ACHN (cell line): ENCODE measurements around the gene KCNG2.

Experiments used
- DNase-seq: peaks from one replicate; pipeline ENCODE4 v3.0.0-alpha.2; 2015
- in situ Hi-C: cut with HindIII; loops from 2 replicates; pipeline ENCODE4 v1.10.0; 2017; ENCODE audit warnings: low sequenced_read_pairs, low pct_ligation_motif_present, low pct_unique_long_range_greater_than_20kb

Gene KCNG2

DNA sequence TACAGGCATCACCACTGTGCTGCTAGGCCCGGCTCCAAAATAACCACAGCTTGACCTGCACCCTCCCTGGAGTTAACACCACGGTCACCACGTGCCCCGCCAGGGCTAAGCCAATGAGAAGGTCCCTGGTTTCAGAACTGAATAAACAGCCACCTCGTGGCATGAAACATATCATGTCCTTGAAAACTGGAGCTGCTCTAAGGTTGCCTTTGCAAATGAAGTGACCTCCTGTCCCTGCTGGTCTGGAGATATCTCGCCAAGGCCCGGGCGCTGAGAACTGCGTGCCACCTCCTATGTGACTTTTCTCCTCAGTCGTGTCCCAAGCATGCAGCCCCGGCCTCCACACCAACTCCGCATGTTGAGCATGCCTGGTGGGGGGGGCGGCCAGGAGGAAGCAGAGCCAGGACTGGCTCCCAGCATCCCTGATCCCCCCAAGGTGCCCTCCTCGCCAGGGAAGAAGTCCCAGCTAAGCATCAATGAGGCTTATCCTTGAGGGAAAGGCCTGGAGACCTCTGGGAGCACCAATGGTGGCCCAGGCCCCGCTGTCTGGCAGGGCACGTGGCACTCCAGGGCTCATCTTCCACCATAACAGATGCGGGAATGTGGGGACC is 16.3 kb upstream of the KCNG2 start:
- DNase-seq: no peak
- in situ Hi-C loops: no loop called here

DNA sequence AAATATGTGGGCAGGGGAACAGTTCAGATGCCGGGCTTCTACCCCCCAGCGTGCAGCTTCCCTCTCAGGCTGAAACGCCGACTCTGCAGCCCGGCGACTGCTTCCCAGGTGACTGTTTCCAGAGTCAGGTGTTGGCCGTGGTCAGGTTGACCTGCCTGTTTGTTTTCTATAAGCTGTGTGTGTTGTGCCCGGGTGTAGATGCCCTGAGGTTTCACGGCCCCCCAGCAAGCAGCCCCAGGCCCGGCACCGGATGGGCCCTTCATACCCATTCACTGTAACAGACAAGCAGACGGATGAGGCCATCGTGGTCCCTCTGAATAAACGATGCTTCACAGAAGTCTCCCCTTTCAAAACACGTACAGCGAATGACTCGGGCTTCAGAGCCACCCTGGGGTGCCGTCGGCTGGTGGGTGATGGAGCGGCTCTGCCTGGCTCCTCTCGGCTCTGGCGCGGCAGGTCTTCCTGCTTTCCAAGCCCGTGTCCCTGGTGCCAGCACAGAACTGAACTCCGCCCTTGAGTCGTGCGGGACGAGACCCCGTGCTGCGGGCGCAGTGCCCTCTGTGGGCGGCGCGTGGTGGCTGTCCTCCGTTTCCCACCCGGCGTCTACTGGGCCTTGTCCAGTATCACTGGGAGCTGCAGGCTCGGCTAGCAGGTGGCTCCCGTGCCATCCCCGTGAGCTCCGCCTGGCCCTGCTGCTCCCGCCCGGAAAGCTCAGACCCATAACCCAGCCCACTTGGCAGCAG is 15.0 kb upstream of the KCNG2 start:
- DNase-seq: no peak
- in situ Hi-C loops: no loop called here

DNA sequence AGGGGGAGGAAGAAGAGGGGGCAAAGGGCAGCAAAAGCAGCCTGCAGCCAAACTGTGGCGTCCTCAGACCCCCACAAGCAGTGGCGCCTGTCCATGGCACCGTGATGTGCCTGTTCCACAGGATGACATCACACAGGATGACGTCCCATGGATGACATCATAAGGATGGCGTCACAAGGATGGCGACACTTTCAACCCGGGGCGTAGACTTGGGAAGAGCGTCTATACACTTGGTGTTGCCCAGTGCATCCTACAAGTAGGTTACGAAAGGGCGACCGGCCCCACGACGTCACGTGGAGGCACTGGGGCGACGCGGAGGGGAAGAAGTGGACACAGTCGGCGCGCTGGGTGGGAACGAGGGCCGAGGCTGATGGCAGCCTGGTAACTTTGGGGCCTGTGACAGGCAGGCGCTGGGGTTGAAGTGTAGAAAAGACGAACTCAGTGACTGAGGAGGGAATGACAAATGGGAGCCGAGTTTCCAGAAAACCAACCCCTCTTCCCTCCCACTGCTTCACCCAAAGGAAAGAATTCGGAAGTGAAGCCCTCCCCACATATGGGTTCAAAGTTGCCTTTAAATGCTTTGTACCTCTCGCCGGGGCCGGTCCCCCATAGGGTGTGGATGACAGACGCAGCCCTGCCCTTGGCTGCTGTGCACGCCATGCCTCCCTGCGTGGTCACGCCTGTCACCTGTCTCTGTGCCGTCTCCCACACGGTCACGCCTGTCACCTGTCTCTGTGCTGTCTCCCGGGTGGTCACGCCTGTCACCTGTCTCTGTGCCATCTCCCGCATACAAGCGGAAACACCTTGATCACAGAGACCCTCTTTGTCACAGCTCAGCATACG is 13.4 kb upstream of the KCNG2 start:
- in situ Hi-C loops: no loop called here
- DNase-seq: no peak

DNA sequence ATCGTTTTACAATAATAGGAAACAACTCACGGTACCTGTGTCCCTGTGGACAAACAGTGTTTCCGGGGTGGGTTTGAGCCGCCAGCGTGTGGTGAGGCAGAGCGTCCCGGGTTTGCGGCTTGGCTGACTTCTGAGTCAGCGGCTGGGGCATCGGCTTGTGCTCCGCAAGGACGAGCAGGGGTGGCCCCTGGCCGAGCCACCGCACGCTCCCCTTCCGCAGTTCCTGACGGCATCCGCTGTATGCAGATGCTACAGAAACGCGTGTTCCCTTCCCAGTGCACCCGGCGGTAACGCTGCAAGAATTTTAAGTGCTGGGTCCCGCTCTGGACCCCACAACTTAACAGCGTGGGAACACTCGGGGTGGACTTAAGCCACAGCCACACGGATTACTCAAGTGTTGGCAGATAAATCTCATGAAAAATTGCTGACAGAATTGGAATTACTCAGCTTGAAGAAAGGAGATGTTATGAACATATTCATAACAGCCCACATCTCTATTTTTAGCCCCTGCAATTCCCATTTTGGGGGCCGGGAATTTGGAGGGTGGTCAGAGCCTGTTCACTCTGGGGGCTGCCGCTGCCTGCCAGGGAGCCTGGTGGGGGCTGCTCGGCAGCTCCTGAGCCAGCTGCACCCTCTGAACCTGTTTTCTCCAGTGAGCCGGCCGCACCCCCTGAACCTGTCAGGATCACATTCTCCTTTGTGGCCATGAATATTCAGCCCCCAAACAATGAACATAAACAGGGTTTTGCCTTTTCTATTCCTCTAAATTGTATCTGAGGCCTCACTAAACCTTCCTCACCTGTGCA is 12.6 kb upstream of the KCNG2 start:
- in situ Hi-C loops: no loop called here
- DNase-seq: peak; percentile 74

DNA sequence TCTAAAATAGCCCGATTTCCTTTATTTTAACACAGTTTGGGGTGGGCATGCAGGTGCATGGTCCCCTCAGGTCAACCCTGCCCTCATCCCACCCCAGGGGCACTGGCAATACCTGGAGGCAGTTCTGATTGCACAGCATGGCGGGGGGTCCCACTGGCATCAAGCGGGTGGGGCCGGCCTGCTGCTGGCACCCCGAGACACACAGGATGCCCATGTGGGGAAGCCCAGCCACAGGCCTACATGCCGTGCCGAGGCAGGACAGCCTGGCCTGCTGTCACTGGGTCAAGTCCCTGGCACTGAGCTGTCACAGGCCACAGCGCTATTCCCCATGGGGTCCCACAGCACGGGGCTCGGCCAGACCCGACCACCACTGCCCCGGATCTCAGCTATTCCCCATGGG is 11.9 kb upstream of the KCNG2 start:
- in situ Hi-C loops: no loop called here
- DNase-seq: no peak

DNA sequence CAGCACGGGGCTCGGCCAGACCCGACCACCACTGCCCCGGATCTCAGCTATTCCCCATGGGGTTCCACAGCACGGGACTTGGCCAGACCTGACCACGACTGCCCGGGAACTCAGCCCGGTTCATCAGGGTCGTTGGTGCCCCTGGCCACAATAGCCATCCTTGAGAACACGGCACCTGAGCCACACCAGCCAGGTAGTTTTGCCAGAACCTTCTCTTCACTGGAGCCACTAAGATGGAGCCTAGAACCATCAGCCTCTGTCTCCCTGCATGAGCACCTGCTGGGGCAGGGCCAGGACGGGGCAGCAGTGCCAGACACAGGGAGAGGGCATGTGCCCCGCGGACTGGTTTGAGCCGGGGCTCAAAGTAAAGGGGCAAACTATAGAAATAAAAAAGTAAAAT is 11.4 kb upstream of the KCNG2 start:
- in situ Hi-C loops: no loop called here
- DNase-seq: no peak

DNA sequence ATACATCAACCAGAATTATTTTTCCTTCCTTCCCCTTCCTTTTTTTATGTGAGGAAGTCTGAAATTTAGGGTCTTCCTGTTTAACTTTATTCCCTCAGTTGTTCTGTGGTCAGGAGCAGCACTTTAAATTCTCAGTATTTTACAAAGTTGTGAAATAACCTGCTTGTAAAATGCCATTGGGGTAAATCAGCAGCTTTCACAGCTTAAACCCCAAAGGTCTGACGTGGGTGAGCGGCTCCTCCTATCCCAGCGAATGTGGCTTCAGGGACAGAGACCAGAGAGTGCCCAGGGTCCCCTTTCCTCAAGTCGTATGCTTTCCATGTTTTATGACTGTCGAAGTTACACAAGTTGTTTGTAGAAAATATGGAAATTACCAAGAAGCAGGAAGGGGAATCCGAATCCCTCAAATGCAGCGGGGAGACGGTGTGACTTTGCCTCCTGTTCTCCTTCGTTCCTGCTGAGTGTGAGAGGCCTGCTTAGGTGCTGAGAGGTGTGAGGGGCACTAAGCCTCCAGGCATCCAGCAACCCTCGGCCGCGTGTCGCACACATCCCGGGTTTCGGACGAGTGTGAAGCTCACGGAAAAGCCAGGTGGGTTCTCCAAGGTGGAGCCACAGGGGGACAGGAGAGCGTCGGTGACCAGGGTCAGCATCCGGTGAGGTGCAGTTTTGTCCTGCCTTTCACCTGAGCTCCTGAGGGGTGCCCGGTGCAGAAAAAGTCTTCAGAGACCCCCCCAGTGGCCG is 10.8 kb upstream of the KCNG2 start:
- in situ Hi-C loops: no loop called here
- DNase-seq: no peak

DNA sequence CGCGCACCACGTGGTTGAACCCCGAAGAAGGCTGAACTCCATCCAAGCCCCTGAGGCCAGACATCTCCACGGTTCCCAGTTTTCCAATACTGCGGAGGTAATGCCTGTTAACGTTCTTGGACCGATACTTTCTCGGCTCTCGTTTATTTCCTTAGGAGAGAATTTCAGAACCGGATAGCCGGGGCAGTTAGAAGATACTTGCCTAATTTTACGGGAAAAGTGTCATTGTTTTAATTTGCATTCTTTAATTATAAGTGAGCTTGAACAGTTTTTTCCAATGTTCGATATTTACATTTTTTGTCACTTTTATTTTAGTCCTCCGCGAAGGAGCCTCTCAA is 10.2 kb upstream of the KCNG2 start:
- in situ Hi-C loops: no loop called here
- no peak for DNase-seq

DNA sequence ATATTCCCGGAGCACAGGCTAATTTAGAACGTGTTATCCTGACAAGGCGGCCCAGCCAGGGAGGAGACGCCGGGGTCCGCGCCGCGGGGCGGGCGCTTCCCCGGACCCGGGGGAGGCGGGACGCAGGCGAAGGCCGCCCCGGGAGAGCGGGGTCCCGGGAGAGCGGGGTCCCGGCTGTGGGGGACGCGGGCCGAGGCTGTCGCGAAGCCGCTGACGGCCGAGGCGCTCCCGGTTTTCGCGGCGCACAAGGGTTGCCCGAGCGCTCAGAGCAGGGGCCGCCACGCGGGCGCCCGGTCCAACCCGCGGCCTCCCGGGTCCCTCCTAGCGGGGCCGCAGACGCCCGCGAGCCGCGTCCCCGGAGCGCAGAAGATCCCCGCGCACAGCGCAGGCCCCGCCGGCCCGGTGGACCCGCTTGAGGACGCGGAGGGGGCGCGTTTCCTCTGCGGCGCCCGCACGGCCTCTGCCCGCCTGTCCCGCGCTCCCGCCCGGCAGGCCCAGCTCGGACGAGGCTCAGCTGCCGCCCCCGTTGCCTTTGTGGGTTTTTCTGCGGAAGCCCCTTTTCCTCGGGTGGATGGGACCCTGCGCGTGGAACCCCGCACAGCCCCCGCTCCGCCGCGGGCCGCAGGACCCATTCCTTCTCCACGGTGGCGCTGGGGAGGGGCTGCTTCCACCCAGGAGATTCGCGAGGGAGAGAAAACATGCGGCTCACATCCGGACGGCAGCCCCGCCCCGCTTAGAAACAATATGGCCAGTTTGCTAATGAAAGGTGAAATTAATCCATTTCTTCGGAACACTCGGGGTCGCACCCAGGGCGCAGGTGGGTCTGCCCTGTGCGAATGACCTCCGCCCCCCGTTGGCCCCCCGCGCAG is 9.6 kb upstream of the KCNG2 start:
- DNase-seq: no peak
- in situ Hi-C loops: no loop called here

DNA sequence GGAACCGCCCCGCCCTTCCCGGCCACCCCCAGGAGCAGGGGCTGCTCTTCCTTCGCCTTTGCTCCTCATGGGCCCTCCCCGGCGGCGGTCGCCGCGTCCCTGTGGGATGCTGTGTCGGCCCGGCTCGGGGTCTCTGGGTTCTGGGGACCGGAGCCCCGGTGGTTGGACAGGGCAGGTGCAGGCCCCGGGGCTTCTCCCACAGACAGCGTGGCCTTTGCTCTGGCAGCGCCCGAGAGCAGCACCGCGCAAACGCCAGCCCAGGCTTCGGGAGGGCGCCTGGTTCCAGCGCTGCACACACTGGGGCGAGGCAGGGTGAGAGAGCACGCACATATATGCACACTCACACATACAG is 9.0 kb upstream of the KCNG2 start:
- in situ Hi-C loops: no loop called here

DNA sequence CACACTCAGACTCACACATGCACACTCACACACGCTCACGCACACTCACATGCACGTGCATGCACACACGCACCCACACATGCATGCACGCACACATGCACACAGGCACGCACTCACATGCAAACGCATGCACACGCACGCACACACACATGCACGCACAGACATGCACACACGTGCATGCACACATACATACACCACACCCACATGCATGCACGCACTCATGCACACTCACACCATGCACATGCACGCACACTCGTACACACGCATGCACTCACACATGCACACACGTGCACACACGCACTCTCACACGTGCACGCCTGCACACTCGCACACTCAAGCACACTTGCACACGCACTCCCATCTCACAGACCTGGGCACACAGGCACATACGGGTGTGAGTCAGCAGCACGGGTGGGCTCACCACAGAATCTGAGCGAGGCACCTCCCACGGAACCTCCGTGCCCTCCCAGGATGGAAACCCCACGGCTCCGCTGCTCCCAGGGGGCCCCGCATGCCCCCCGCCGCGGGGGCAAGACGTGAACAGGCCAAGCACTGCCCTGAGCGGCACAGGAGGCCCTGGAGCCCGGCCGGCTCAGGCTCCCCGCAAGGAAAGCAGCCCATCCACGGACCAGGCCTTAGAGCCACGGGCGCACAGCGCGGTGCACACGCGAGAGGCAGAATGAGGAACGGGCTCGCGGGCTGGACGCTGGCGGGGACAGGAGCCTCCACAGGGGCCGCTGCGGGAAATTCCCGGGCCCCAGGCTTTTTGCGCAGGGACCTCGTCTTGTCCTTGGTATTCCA is 8.4 kb upstream of the KCNG2 start:
- in situ Hi-C loops: no loop called here
- no peak for DNase-seq

More for the DNA sequence above, 9.0 kb upstream of the KCNG2 start:
- DNase-seq: no peak

DNA sequence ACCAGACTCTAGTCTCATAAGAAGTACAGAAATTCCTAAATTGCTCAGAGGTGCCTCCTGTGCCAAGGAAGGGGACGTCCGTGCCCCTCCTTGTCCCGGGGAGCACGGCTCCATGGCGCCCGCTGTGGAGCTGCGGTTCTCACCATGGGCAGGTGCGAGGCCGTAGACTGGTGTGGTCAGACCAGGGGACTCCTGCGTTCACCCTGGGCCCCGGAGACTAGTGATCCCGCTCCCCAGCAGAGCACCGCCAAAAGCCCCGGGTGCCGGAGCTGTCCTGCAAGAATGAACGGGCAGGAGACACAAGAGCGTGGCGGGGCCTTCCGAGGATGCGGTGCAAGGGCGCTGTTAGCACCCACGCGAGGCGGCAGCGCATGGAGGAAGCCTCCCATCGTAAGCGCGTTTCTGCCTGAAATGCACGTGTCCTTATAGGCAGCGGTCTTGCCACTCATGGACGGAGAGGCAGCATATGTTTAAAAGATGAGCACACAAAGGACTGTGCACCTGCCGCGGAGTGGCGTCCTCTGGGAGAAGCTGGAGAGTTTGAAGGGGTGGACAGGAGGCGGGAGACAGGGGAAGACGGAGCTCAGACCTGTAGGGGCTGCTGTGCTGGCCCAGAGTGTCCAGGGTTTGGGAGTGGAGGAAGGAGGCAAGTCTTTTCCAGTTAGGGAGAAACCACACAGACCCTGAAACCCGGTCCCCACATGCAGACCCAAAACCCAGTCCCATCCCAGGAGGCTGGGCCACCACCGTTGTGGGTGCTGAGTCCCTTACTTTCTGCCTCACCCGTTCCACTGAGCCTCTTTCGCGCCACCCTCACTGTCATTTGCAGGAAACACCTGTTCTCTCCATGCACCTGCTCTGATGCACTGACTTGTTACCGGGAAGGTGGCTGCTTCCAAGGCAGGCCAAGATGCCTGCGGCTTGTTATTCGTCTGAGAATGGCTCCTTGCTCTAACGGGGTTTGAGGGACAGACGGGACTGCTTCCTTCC is 7.5 kb upstream of the KCNG2 start:
- DNase-seq: no peak
- in situ Hi-C loops: no loop called here

DNA sequence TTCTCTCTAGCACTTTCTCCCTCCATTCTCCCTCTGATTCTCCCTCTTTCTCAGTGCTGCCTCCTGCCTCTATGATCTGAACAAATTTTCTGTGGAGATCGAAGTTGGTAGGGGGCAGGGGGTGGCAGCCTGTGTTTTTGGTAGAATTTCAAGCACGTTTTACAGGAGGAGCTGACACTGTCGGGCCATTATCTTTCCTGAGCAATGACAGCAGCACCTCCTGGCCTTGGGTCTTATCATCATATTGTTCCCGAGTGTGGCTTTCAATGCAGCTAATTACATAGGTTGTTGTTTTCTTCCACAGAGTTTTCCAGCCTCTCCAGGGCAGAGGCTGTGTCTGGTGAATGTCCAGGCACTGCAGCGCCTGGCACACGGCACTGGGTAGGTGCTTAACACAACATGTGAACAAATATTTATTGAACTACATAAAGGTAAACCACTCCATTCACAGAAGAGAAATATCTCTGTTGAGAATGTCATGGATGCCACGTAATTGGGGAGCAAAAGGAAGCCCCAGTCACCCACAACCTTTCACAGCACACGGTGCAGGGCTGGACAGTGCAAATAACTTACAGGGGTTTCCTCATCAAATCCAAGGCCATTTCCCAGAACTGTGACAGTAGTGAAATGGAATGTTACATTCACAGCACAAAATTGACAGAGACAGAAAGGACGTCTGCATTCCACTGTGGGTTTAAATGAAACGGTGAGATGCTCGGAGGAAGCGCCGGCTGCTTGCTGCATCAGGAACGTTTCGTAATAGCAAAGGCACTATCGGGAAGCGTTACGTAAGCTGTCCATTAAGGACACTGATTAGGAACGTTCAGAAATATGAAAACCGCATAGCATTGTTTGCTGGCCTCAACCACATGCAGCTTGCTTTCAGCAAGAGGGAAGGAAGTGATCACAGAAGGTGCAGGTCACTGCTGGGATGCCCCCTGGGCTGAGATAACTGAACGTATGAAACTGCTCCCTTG is 6.5 kb upstream of the KCNG2 start:
- in situ Hi-C loops: no loop called here
- DNase-seq: peak; percentile 65

DNA sequence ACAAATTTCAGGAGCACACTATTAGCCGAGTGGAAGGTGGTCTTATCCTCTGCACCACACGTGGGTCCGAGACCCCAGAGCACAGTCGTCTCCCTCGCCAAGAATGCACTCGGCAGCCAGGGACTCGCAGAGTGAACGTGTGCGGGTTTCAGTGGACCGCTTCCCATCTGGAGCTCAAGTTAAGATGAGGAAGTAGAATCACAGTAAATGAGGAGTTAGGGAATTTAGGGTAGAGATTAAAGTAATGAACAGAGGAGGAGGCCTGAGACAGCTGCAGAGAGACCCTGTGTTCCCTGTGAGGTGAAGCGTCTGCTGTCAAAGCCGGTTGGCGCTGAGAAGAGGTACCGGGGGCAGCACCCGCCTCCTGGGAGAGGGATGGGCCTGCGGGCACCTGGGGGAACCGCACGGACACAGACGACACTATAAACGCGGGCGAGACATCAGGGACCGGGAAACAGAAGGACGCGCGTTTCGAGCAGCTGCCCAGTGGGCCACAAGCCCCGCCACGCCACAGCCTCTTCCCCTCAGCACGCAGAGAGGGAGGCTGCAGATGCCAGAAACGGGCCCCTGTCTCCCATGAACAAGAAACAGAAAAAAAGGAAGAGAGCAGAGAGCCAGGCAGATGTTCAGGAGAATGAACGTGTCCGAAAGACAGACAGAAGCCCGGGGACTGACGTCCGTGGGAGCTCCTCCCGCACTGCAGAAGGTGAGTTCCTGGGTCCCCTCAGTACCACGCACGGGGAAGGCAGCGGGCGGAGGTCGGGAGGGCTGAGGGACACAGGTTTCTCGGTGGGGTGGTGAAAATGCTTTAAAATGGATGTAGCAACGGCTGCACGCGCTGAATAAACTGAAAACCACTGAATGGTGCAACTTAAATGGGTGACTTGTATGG is 5.4 kb upstream of the KCNG2 start:
- no peak for DNase-seq

More for the DNA sequence above, 5.4 kb upstream of the KCNG2 start:
- in situ Hi-C loops: no loop called here
